GM23338 (cell line): ENCODE data around the gene TRNP1. TPM values are rescaled to one million over a fixed set of nuclear protein-coding genes. Genes with fewer than 3 reads are reported as not detected.

ENCODE experiments used
- ATAC-seq: fragments of 200-7000 bp; cut with Tn5 transposase; 3 replicates; pipeline ENCODE4 v1.9.1; 2020
- DNase-seq: peaks from one replicate; pipeline ENCODE4 v3.0.0-alpha.2; 2015; ENCODE audit warnings: low spot score
- H2AFZ ChIP-seq: fragments of 200-600 bp; sonication (generic); 2 replicates; pipeline ENCODE4 v1.8.0; 2016; ENCODE audit warnings: antibody characterized with exemption, mild to moderate bottlenecking, moderate library complexity
- H3F3A ChIP-seq: fragments of 200-600 bp; sonication (generic); replicated peaks from 2 replicates; pipeline ENCODE4 v1.8.0; 2017; ENCODE audit warnings: antibody characterized with exemption, mixed run types, low read depth
- H3K27ac ChIP-seq: fragments of 200-600 bp; sonication (generic); 2 replicates; pipeline ENCODE4 v1.6.1; 2016; ENCODE audit warnings: low read depth
- H3K27me3 ChIP-seq: fragments of 200-600 bp; sonication (generic); 2 replicates; pipeline ENCODE4 v1.8.0; 2016; ENCODE audit warnings: mild to moderate bottlenecking, mixed run types, moderate library complexity; ENCODE audit not compliant: insufficient read depth
- H3K36me3 ChIP-seq: fragments of 200-600 bp; sonication (generic); 2 replicates; pipeline ENCODE4 v1.8.0; 2016; ENCODE audit warnings: mild to moderate bottlenecking; ENCODE audit not compliant: insufficient read depth
- H3K4me1 ChIP-seq: fragments of 200-600 bp; sonication (generic); 2 replicates; pipeline ENCODE4 v1.8.0; 2016; ENCODE audit warnings: mild to moderate bottlenecking, moderate library complexity; ENCODE audit not compliant: insufficient read depth
- H3K4me2 ChIP-seq: fragments of 200-600 bp; sonication (generic); 2 replicates; pipeline ENCODE4 v1.7.1; 2017; ENCODE audit warnings: mixed run types
- H3K4me3 ChIP-seq: fragments of 200-600 bp; sonication (generic); 2 replicates; pipeline ENCODE4 v1.6.1; 2016; ENCODE audit warnings: mixed run types
- H3K79me2 ChIP-seq: fragments of 200-600 bp; sonication (generic); replicated peaks from 2 replicates; pipeline ENCODE4 v1.8.0; 2017; ENCODE audit warnings: mild to moderate bottlenecking; ENCODE audit not compliant: insufficient read depth
- H3K9me2 ChIP-seq: fragments of 200-600 bp; sonication (generic); 2 replicates; pipeline ENCODE4 v1.8.0; 2017; ENCODE audit not compliant: insufficient read depth
- H4K20me1 ChIP-seq: fragments of 200-600 bp; sonication (generic); replicated peaks from 2 replicates; pipeline ENCODE4 v1.8.0; 2017; ENCODE audit warnings: mild to moderate bottlenecking; ENCODE audit not compliant: insufficient read depth
- H3K27ac Mint-ChIP-seq: 2 replicates; pipeline ENCODE4 v1.8.0; 2020; ENCODE audit warnings: inconsistent platforms, mild to moderate bottlenecking, moderate library complexity, mixed read lengths
- H3K27me3 Mint-ChIP-seq: 3 replicates; pipeline ENCODE4 v1.8.0; 2022; ENCODE audit warnings: low read depth, mild to moderate bottlenecking, moderate library complexity, mixed read lengths, inconsistent platforms; ENCODE audit not compliant: insufficient read depth, poor library complexity
- H3K36me3 Mint-ChIP-seq: 3 replicates; pipeline ENCODE4 v1.8.0; 2021; ENCODE audit warnings: low read depth, mild to moderate bottlenecking, inconsistent platforms, moderate library complexity, mixed read lengths
- H3K4me1 Mint-ChIP-seq: 3 replicates; pipeline ENCODE4 v1.8.0; 2020; ENCODE audit warnings: mild to moderate bottlenecking, inconsistent platforms, mixed read lengths
- H3K4me3 Mint-ChIP-seq: 3 replicates; pipeline ENCODE4 v1.8.0; 2021; ENCODE audit warnings: moderate library complexity, mild to moderate bottlenecking, inconsistent platforms, mixed read lengths
- H3K9me3 Mint-ChIP-seq: 3 replicates; pipeline ENCODE4 v1.8.0; 2020; ENCODE audit warnings: moderate library complexity, mild to moderate bottlenecking, inconsistent platforms, mixed read lengths
- CREB1 ChIP-seq: fragments of 250-450 bp; sonication (Bioruptor Pico); IDR thresholded peaks from 2 replicates; pipeline ENCODE4 v1.5.0; 2020; ENCODE audit warnings: low read depth, mild to moderate bottlenecking, moderate library complexity
- CTCF ChIP-seq, 2 experiments: fragments of 200-600 bp in 1 of 2; sonication (generic) in 1 of 2; conservative IDR thresholded peaks; 2 replicates each; pipeline versions ENCODE4 v1.5.1 to v1.6.1; 2016 to 2017; ENCODE audit warnings: antibody characterized with exemption in 2 of 2, low read depth in 2 of 2, mild to moderate bottlenecking in 2 of 2, moderate library complexity in 1 of 2
- ETS1 ChIP-seq: IDR thresholded peaks from 2 replicates; pipeline ENCODE4 v1.6.1; 2016; ENCODE audit warnings: antibody characterized with exemption
- EZH2phosphoT487 ChIP-seq: fragments of 200-600 bp; sonication (generic); IDR thresholded peaks from one replicate; pipeline ENCODE4 v1.8.1; 2018; ENCODE audit warnings: antibody characterized with exemption; ENCODE audit not compliant: unreplicated experiment
- JUNB ChIP-seq: IDR thresholded peaks from one replicate; pipeline ENCODE4 v1.6.1; 2016; ENCODE audit warnings: antibody characterized with exemption; ENCODE audit not compliant: unreplicated experiment
- NANOG ChIP-seq: IDR thresholded peaks from 2 replicates; pipeline ENCODE4 v1.6.1; 2016; ENCODE audit warnings: antibody characterized with exemption, borderline replicate concordance
- REST ChIP-seq: IDR thresholded peaks from one replicate; pipeline ENCODE4 v1.6.1; 2018; ENCODE audit warnings: antibody characterized with exemption; ENCODE audit not compliant: unreplicated experiment
- STAT1 ChIP-seq: IDR thresholded peaks from one replicate; pipeline ENCODE4 v1.6.1; 2016; ENCODE audit warnings: antibody characterized with exemption; ENCODE audit not compliant: unreplicated experiment
- ZNF114 ChIP-seq: fragments of 250-450 bp; sonication (Bioruptor Pico); IDR thresholded peaks from 2 replicates; pipeline ENCODE4 v1.5.0; 2020; ENCODE audit warnings: mild to moderate bottlenecking, moderate library complexity
- polyA plus RNA-seq: library from polyadenylated mRNA; unstranded; fragments of >200 nt; fragmentation: Nextera tagmentation; extraction: Ambion mirVana; gene quantifications from 2 replicates; pipeline ENCODE4 v1.2.1, GENCODE V29; 2016
- total RNA-seq: library from RNA; depleted of rRNA; stranded (reverse); fragments of >200 nt; shearing (Covaris generic); gene quantifications from 2 replicates; pipeline ENCODE4 v1.2.3, GENCODE V29; 2014

The TRNP1 gene
- total and polyA plus RNA-seq, 2 experiments from 2014 or later: 21.2 to 54.3 TPM

GRCh38 chr1:26965213-26965612 is 28.3 kb upstream of the TRNP1 start:
- H3K4me2 ChIP-seq: no peak overlapping the region
- peaks cover 15% of the 10 kb centered on the region for H3K27me3 Mint-ChIP-seq
- TF ChIP-seq REST (no peak), EZH2phosphoT487 (no peak), CREB1 (no peak), STAT1 (no peak), ZNF114 (CRISPR knock-in tag) (no peak), CTCF (conservative IDR thresholded peaks at IDR 0.05; ENCODE audit: low read depth in 2 of 2) (no peak)
- no peak overlapping the region for H3K27ac Mint-ChIP-seq
- peaks cover 4% of the 10 kb centered on the region; the same call in 1 of the 2 replicates for H3F3A ChIP-seq
- no peak for DNase-seq
- no peak overlapping the region for H3K4me3 ChIP-seq
- peaks cover 18% of the 10 kb centered on the region; the same call in 1 of the 2 replicates for H3K4me1 ChIP-seq
- no peaks in the 10 kb centered on the region for H3K36me3 ChIP-seq
- H3K9me2 ChIP-seq: no peaks in the 10 kb centered on the region
- no peak overlapping the region for H3K4me3 Mint-ChIP-seq
- H2AFZ ChIP-seq: no peak overlapping the region
- H3K27me3 ChIP-seq: no peaks in the 10 kb centered on the region
- no peaks in the 10 kb centered on the region for H3K79me2 ChIP-seq
- no peak for ATAC-seq
- H3K4me1 Mint-ChIP-seq: peaks cover 12% of the 10 kb centered on the region; the same call in 2 of the 3 replicates
- H4K20me1 ChIP-seq: no peaks in the 10 kb centered on the region
- H3K27ac ChIP-seq: no peak overlapping the region
- H3K36me3 Mint-ChIP-seq: no peaks in the 10 kb centered on the region; the same call in 2 of the 3 replicates
- no peaks in the 10 kb centered on the region for H3K9me3 Mint-ChIP-seq

- H4K20me1 ChIP-seq: no peaks in the 10 kb centered on the region
- Mint-ChIP-seq H3K4me1 (peaks cover 12% of the 10 kb centered on the region; the same call in 2 of the 3 replicates), H3K27me3 (peaks cover 17% of the 10 kb centered on the region), H3K4me3 (no peak overlapping the region), H3K36me3 (no peaks in the 10 kb centered on the region; the same call in 2 of the 3 replicates), H3K9me3 (no peaks in the 10 kb centered on the region), H3K27ac (no peak overlapping the region)
- H3K4me1 ChIP-seq: peaks cover 17% of the 10 kb centered on the region; the same call in 1 of the 2 replicates
- H3F3A ChIP-seq: peaks cover 3% of the 10 kb centered on the region; the same call in 1 of the 2 replicates
- no peaks in the 10 kb centered on the region for H3K36me3 ChIP-seq
- H3K27ac ChIP-seq: no peak overlapping the region
- no peak overlapping the region for H3K4me3 ChIP-seq
- no peak overlapping the region for H3K4me2 ChIP-seq
- ATAC-seq (no peak), DNase-seq (no peak)
- no peaks in the 10 kb centered on the region for H3K27me3 ChIP-seq
- no peaks in the 10 kb centered on the region for H3K9me2 ChIP-seq
- H3K79me2 ChIP-seq: no peaks in the 10 kb centered on the region
- no peak overlapping the region for H2AFZ ChIP-seq
- TF ChIP-seq EZH2phosphoT487 (no peak), JUNB (no peak), ETS1 (no peak), CTCF (conservative IDR thresholded peaks at IDR 0.05; ENCODE audit: low read depth in 2 of 2) (no peak), NANOG (no peak), STAT1 (no peak)
Measured at GRCh38 chr1:26965628-26966027, 27.9 kb upstream of the TRNP1 start.
